HG03520 (cell line): Measurements from ENCODE around the gene PACRGL.

Source experiments
- ATAC-seq: cut with Tn5 transposase; IDR thresholded peaks from one replicate; pipeline ENCODE4 v1.9.1; 2021; ENCODE audit warnings: mild to moderate bottlenecking, moderate library complexity; ENCODE audit not compliant: unreplicated experiment

The PACRGL gene

GRCh38 chr4:20700007-20700761, at the start of gene PACRGL:
Gene PACRGL, plus strand, starts transcription at chr4:20700458. Its CDS starts 4,024 bp downstream, at chr4:20704482.
- peak; percentile 100 for ATAC-seq

GRCh38 chr4:20652226-20652885, 47.9 kb upstream of the PACRGL start:
- ATAC-seq: no peak

- no peak for ATAC-seq
These were observed 41.8 kb upstream of the PACRGL start for GRCh38 chr4:20658456-20658855.

- ATAC-seq: no peak
These were observed 37.4 kb upstream of the PACRGL start for GRCh38 chr4:20662851-20663250.

- no peak for ATAC-seq
These were observed 34.0 kb upstream of the PACRGL start for GRCh38 chr4:20666012-20666860.

- no peak for ATAC-seq
These were observed 28.0 kb upstream of the PACRGL start for GRCh38 chr4:20672262-20672661.

- ATAC-seq: no peak
These were observed 24.5 kb upstream of the PACRGL start for GRCh38 chr4:20675786-20676185.

GRCh38 chr4:20676501-20677197, 23.6 kb upstream of the PACRGL start:
- ATAC-seq: no peak

GRCh38 chr4:20678400-20678799, 21.9 kb upstream of the PACRGL start:
- no peak for ATAC-seq

- ATAC-seq: no peak
These were observed 20.3 kb upstream of the PACRGL start for GRCh38 chr4:20679951-20680350.

GRCh38 chr4:20680736-20681135, 19.5 kb upstream of the PACRGL start:
- ATAC-seq: no peak

- no peak for ATAC-seq
These were observed 19.0 kb upstream of the PACRGL start for GRCh38 chr4:20681271-20681670.

- no peak for ATAC-seq
These were observed 17.4 kb upstream of the PACRGL start for GRCh38 chr4:20682853-20683252.

- ATAC-seq: no peak
These were observed 16.5 kb upstream of the PACRGL start for GRCh38 chr4:20683766-20684165.

- no peak for ATAC-seq
These were observed 15.2 kb upstream of the PACRGL start for GRCh38 chr4:20684852-20685763.

- no peak for ATAC-seq
These were observed 12.4 kb upstream of the PACRGL start for GRCh38 chr4:20687864-20688263.

GRCh38 chr4:20696815-20697214, 3.4 kb upstream of the PACRGL start:
- ATAC-seq: no peak

GRCh38 chr4:20698382-20698781, 1.9 kb upstream of the PACRGL start:
- ATAC-seq: no peak

GRCh38 chr4:20698820-20699219, 1.4 kb upstream of the PACRGL start:
- no peak for ATAC-seq

- ATAC-seq: no peak
These were observed 11.1 kb downstream of the PACRGL start for GRCh38 chr4:20711335-20711734.
